HG02642 (cell line): ENCODE results near the gene UBE2D2.

Experiments used
- ATAC-seq: cut with Tn5 transposase; IDR thresholded peaks from one replicate; pipeline ENCODE4 v1.9.1; 2021; ENCODE audit warnings: mild to moderate bottlenecking; ENCODE audit not compliant: unreplicated experiment, poor library complexity

UBE2D2 gene

DNA sequence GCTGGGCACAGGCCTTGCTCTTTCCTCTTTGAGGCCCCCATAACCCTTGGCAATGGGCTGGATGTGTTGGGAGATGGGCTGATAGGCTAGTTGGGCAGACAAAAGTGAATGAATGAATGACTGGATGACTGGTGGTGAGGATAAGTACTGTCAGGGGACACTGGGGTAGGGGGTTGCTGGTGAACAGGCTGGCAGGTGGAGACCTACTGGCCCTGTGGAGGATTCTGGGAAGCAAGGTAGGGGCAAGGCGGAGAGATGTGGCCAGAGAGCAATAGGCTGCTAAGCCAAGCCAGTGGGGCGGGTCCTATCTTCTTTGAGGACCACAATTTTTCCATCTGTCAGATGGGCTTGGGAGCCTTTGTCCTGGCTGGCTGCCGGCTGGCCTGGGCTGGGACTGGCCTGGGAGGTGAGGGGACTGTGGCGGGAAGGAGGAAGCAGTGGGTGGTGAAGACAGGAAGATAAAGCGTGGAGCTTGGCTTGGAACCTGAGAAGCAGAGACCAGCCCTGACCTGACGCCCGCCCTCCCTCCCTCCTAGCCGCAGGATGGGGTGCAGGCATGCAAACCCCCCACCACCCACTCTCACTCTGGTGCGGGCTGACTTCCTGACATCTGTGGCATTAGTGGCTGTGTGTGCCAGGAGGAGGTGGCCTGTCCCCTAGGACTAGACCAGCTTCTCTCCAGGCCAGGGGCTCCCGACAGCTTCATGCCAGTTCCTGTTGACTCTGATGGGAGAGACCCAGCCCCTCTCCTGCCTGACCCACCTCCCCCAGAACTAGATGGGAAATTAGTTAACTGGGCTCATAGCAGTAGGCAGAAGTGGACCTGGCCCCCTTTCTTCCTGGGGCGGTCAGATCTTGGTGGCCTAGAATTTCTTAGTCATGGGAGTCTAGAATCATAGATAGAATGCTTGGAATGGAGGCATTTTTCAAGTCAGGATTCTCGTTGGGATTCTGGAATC is 96.5 kb downstream of the UBE2D2 start:
- ATAC-seq = no peak

- ATAC-seq = no peak
Observed at GRCh38 chr5:139658501-139658927, 97.4 kb downstream of the UBE2D2 start.

DNA sequence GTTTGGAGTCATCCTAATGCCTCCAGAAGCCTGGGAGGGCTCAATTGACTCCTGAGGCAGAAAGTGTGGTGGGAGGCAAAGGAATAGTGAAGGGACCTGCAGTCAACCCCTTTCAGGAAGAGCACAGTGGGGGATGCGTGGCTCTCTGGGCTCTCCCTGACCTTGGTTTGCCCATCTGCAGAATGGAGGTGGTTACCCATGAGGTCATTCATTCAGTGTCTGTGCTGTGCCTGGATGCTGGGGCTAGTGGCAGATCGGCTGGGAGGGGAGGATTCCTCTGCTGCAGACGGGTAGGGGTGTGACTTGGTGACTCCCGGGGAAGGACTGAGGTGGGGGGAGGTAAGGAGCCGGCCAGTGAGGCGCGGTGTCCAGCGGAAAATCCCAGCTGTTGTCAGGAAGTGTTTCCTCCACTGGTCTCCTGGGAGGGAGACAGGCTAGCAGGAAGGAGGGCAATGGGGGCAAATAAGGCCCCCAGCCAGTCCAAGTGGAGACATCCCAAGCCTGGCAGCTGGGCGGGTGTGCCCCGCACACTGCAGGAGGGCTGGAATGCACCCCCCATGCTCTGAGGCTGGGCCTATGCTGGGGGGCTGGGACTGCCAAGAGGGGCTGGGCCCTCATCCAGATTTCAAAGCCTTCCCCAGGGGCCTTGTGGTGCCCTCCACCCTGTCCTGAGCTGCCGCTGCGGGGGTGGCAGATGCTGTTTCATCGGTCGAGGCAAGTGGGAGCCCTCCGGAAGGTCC is 98.0 kb downstream of the UBE2D2 start:
- ATAC-seq = no peak

DNA sequence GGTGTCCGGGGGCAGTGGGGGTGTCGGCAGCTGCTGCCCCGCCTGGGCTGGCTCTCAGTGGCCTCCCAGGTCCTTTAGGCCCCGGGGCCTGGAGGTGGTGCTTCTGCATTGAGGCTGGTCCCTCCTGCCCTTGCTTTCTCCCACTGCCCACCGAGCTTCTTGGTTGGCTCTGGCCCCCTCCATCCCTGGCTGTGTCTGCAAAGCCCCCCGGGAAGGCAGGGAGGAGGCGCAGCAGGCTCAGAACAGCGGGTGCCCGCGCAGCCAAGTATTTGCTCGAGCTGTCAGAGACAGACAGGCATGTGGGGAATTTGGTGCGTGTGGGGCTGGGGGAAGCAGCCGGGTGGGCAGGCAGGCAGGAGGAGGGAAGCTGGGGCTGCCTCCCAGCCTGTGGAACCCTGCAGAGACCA is 98.6 kb downstream of the UBE2D2 start:
- ATAC-seq = no peak

DNA sequence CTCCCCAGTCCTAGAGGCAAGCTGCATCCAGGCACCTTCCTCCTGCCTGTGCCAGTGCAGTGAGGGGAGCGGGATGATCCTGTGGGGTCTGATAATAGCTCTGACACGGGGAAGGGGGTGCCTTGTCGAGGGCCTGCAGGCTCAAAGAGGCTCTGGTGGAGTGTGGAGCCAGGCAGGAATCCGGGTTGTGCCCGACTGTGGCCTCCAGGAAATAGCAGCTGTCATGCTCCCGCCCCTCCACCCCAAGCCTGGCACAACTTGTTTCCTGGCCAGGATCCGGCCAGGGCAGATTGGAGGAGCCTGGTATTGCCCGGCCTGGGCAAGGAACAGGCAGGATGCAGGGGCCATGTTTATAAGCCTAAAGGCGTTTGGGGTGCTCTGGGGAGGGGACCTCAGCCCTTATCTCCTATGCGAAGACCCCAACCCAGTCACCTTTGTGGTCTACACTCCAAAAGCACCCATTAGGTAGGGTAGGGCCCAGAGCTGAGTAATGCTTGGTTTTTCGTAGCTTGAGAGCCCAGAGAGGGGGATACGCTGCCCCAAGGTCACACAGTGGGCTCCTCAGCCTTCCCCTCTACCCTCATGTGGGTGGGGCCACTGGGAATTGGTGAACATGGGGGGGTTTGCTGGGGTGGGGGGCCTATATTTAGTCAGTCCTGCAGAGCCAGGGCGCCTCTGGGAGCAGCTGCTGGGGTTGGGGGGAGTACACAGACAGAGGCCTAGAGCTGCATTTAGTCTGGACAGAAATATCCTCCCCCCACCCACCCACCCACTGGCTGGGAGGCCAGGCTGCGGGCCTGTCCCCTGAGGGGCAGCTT is 99.2 kb downstream of the UBE2D2 start:
- ATAC-seq = no peak

- ATAC-seq = peak; percentile 30
Observed at GRCh38 chr5:139660923-139661814, 100.0 kb downstream of the UBE2D2 start.

GRCh38 chr5:139662617-139663016 is 101.5 kb downstream of the UBE2D2 start:
- no peak for ATAC-seq

GRCh38 chr5:139663207-139664085 is 102.3 kb downstream of the UBE2D2 start:
- no peak for ATAC-seq

DNA sequence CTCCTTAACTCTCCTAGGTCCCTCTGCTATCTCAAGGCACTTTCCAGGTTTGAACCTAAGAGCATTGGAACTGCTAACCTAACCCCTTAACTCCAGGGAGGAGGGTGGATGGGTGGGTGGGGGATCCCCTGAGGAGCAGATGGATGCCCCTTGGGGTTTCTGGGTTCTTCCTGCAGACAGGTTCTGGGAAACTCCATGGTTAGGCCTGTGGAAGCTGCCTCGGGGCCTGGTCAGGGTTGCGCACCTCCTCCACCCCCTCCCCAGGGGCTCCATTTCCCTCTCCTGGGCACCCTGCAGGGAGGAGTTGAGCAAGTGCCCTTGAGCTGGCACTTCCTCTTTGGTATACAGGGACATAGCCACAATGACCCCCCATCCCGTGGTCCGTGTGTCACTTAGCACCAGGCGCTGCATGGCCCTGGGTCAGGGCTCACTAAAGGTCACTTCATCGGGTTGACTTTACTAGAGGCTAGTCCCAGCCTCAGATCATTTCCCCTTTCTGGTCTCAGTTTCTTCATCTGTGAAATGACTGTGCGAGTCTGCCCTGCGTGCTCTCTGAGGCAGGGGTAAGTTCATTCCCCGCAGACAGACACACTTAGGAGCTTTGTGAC is 103.1 kb downstream of the UBE2D2 start:
- ATAC-seq = peak; percentile 47

- no peak for ATAC-seq
Observed at GRCh38 chr5:139664727-139665351, 103.7 kb downstream of the UBE2D2 start.

GRCh38 chr5:139665626-139666025 is 104.5 kb downstream of the UBE2D2 start:
- no peak for ATAC-seq

- no peak for ATAC-seq
Observed at GRCh38 chr5:139666551-139666950, 105.4 kb downstream of the UBE2D2 start.

- no peak for ATAC-seq
Observed at GRCh38 chr5:139667001-139667729, 106.0 kb downstream of the UBE2D2 start.

GRCh38 chr5:139667730-139668063 is 106.6 kb downstream of the UBE2D2 start:
- no peak for ATAC-seq

GRCh38 chr5:139668064-139668880 is 107.1 kb downstream of the UBE2D2 start:
- peak; percentile 12 for ATAC-seq

- no peak for ATAC-seq
Observed at GRCh38 chr5:139668924-139669661, 108.0 kb downstream of the UBE2D2 start.
